GM12874 (cell line): Measurements from ENCODE around the gene AGFG1.

ENCODE experiments used
- CTCF ChIP-seq: IDR thresholded peaks from 2 replicates; pipeline ENCODE4 v1.5.1; 2011; ENCODE audit warnings: low read depth, mild to moderate bottlenecking, control low read depth, low read length, moderate library complexity; ENCODE audit not compliant: insufficient read depth

AGFG1 gene, protein sequence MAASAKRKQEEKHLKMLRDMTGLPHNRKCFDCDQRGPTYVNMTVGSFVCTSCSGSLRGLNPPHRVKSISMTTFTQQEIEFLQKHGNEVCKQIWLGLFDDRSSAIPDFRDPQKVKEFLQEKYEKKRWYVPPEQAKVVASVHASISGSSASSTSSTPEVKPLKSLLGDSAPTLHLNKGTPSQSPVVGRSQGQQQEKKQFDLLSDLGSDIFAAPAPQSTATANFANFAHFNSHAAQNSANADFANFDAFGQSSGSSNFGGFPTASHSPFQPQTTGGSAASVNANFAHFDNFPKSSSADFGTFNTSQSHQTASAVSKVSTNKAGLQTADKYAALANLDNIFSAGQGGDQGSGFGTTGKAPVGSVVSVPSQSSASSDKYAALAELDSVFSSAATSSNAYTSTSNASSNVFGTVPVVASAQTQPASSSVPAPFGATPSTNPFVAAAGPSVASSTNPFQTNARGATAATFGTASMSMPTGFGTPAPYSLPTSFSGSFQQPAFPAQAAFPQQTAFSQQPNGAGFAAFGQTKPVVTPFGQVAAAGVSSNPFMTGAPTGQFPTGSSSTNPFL

GRCh38 chr2:227471924-227472264, at the start of gene AGFG1:
Gene AGFG1, plus strand, starts transcription at chr2:227472156. Its CDS starts 266 bp downstream, at chr2:227472422.
- peak; percentile 96 for TF ChIP-seq CTCF

DNA sequence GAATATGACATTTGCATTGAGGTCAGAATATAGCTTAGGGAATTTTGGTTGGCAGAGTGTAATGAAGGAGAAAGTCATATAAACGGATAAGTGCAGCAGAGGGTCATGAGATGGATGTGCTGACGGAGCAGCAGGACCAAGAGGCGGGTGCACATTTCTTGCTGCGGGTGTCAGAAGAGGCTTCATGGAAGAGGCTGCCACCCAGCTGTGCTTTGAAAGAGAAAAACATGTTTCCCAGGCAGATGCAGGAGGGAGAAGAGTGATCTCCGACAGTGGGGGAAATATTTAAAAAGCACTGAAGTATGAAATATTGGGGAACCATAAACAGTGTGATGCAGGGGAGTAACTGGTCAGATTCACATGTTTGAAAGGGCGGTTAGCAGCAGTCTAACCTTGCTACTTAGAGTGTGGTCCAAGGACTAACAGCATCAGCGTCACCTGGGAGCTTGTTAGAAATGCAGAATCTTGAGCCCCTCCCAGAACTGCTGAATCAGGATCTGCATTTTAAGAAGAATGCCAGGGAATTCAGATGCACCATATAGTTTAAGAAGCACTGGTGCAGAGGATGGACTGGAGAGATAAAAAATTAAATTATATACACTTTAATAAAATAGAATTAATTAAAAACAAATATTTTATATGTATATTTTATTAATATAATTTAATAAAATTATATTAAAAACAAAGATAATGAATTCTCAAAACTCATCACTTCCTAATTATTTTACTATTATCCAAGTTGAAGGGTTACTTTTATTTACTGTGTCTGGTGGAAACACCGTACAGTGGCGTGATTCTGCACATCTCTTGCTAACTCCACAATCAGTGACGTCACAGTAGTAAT, 48.1 kb upstream of the AGFG1 start:
- TF ChIP-seq CTCF = no peak

DNA sequence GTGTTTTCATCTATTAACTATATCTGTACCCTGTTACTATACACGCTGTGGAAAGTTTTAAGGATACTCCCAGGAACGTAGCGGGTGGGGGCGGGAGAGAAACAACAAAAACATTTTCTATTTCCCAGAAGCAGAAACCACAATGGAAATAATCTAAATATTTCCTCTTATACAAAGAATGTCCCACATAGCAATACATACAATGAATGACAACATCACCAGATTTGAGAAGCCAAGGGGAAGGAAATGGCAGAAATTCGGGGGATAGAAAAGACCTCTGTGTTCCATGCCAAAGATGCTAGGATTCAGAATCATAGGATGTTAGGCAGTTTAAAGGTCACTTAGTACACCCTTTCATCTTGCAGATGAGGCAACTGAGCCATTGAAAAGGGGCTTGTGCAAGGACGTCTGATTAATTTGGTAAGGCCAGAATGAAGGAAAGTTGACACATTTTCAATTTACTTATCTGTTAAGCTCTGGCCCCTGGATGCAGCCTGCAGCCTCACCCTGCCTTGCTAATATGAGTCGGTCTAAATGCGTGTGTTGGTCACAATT, 43.1 kb upstream of the AGFG1 start:
- no peak for TF ChIP-seq CTCF

- no peak for TF ChIP-seq CTCF
These were observed 41.3 kb upstream of the AGFG1 start for GRCh38 chr2:227430639-227431038.

GRCh38 chr2:227433171-227433570, 38.8 kb upstream of the AGFG1 start:
- TF ChIP-seq CTCF = no peak

GRCh38 chr2:227436436-227437174, 35.4 kb upstream of the AGFG1 start:
- no peak for TF ChIP-seq CTCF

GRCh38 chr2:227439214-227439613, 32.7 kb upstream of the AGFG1 start:
- no peak for TF ChIP-seq CTCF
